NB4 (cell line): ENCODE results near the gene DENND1A.
"Not testable (repeated sequence)": the region's sequence is repeated elsewhere in the genome, so short reads cannot be mapped to it uniquely, and the experiment has no call there.

Source experiments
- DNase-seq: peaks from one replicate; pipeline ENCODE4 v3.0.0; 2010; ENCODE audit warnings: low read depth
- H3K4me3 ChIP-seq: one replicate; pipeline ENCODE4 v1.5.1; 2011; ENCODE audit warnings: mild to moderate bottlenecking, low read depth, low read length, moderate library complexity
- MAX ChIP-seq: IDR thresholded peaks from 2 replicates; pipeline ENCODE4 v1.6.1; 2011; ENCODE audit warnings: low read depth, low read length
- MYC ChIP-seq: IDR thresholded peaks from 2 replicates; pipeline ENCODE4 v1.6.1; 2011; ENCODE audit warnings: low read depth, low read length
- POLR2A ChIP-seq: IDR thresholded peaks from 2 replicates; pipeline ENCODE4 v1.6.1; 2011; ENCODE audit warnings: mild to moderate bottlenecking; ENCODE audit not compliant: insufficient read length; ENCODE audit errors: extremely low read depth
- TF ChIP-seq, protein P1 (sequence below): IDR thresholded peaks from one replicate; pipeline ENCODE4 v1.5.1; 2012; ENCODE audit warnings: low read depth, low read length

DENND1A gene

GRCh38 chr9:123929870-123930831, at the start of gene DENND1A:
Gene DENND1A, minus strand, starts transcription at chr9:123930126. Its CDS starts 221 bp downstream, at chr9:123929905.
- peak; percentile 94 for DNase-seq
- TF ChIP-seq, protein P1, sequence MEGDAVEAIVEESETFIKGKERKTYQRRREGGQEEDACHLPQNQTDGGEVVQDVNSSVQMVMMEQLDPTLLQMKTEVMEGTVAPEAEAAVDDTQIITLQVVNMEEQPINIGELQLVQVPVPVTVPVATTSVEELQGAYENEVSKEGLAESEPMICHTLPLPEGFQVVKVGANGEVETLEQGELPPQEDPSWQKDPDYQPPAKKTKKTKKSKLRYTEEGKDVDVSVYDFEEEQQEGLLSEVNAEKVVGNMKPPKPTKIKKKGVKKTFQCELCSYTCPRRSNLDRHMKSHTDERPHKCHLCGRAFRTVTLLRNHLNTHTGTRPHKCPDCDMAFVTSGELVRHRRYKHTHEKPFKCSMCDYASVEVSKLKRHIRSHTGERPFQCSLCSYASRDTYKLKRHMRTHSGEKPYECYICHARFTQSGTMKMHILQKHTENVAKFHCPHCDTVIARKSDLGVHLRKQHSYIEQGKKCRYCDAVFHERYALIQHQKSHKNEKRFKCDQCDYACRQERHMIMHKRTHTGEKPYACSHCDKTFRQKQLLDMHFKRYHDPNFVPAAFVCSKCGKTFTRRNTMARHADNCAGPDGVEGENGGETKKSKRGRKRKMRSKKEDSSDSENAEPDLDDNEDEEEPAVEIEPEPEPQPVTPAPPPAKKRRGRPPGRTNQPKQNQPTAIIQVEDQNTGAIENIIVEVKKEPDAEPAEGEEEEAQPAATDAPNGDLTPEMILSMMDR = no peak
- TF ChIP-seq MYC (no peak), MAX (peak; percentile 42; the same call in 1 of the 2 replicates), POLR2A (peak; percentile 34)
- peak within 1 kb of the TSS; percentile 94 for H3K4me3 ChIP-seq

DNA sequence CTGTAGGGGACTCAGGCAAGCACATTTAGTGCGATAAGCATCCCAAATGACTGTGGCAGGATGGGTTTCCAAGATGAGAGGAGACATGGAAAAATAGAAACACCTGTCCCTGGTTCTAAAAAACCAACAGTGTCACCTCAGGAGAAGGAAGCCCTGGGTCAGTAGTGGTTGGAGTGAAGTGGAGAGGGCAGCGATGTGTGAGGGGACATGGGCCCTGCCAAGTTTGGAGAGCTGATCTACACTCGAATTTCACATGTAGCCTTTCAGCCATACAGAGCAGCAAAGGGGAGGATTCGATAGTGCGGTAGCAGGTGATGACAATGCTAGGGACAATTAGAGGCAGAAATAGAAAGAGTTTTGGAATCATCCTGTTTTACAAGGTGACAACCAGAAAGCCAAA, 49.1 kb upstream of the DENND1A start:
- TF ChIP-seq, protein P1 = no peak
- TF ChIP-seq MYC = no peak
- TF ChIP-seq POLR2A = no peak
- DNase-seq = no peak
- H3K4me3 ChIP-seq = no peak overlapping the region

DNA sequence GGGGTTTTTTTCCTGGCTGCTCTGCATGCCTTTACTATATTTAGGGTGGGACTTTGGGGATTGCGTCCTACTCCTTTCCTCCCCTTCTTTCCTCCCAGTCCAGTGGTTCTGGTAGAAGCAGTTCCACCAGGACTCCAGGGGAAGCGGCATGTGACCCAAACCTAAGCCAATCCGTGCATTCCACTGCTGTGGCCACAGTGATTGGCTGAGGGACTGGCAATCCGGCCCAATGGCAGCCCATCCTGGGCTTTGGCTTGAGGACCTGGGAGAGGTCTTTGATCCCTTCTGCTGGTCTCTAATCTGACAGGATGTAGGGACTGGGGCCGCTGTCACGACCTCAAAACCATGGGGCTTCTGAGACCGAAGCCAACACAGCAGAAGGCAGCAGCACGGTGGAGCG, 46.7 kb upstream of the DENND1A start:
- DNase-seq, H3K4me3 ChIP-seq: not testable (repeated sequence)

DNA sequence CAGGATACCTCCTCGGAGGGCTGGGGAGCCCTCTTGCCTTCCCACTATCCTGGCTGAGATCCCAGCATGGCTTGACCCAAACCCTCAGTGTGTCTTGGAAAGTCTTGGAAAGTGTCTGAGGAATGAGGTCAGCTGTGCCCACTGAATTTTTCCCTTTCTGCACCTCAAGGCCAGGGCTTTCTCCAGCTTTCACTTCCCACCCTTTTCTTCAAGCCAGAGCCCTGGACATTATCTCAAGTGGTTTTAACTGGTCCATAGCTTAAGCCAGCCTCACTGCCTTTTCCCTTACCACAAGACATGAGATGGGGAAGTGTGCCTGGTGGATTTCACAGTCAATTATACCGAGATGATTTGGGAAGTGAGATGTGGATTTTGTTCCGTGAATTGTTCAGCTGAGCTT, 45.9 kb upstream of the DENND1A start:
- TF ChIP-seq MYC = no peak
- no peak for TF ChIP-seq POLR2A
- TF ChIP-seq, protein P1 = no peak
- TF ChIP-seq MAX = no peak
- H3K4me3 ChIP-seq = no peak overlapping the region
- DNase-seq = no peak

DNA sequence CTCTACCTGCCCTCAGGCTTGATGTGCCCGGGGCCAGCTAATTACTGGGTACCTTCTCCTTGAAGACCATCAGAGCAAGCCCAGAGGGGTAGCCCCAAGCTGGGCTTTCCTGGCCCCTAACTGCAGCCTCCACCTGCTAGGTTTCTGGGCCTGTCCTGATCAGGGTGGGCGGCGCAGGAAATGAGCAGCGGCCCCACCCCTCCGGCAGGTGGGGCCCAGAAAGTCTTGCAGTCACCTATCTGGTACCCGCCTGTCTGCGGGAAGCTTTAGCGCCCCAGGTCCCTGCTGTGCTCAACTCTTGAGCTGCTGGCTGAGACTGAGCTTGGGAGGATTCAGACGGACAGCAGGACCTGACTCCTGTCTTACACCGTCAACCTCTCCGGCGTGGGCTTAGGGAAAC, 44.5 kb upstream of the DENND1A start:
- no peak overlapping the region for H3K4me3 ChIP-seq
- DNase-seq = no peak
- no peak for TF ChIP-seq MAX
- no peak for TF ChIP-seq MYC
- TF ChIP-seq POLR2A = no peak
- TF ChIP-seq, protein P1 = no peak

- TF ChIP-seq, protein P1 = no peak
- TF ChIP-seq POLR2A = no peak
- TF ChIP-seq MYC = no peak
- no peak for TF ChIP-seq MAX
- DNase-seq = no peak
These were observed 43.8 kb upstream of the DENND1A start for GRCh38 chr9:123973590-123974223.

More at GRCh38 chr9:123973590-123974223, 43.8 kb upstream of the DENND1A start:
- no peak overlapping the region for H3K4me3 ChIP-seq
